Body of pancreas (tissue), 4 donors: ENCODE results near the gene GPRIN3. TPM values are rescaled to one million over a fixed set of nuclear protein-coding genes. Genes with fewer than 3 reads are reported as not detected.
A peak's percentile ranks its signal among the peaks of the same experiment; 100 is the strongest.

Experiments used
- ATAC-seq: fragments of 150-250 bp; one replicate; pipeline ENCODE4 v1.9.1; 2016
- DNase-seq, 4 donors: peaks; one replicate each; pipeline ENCODE4 v3.0.0-alpha.2; 2019
- H3K27ac ChIP-seq, 4 donors: fragments of 200-600 bp; sonication (generic); 1 replicate in 3 of 4; 2 replicates in 1 of 4; pipeline versions ENCODE4 v1.5.1 to v1.6.1; 2016 to 2019; ENCODE audit warnings: mild to moderate bottlenecking in 1 of 4, mixed read lengths in 1 of 4, moderate library complexity in 1 of 4
- H3K27me3 ChIP-seq, 2 donors: fragments of 200-600 bp; sonication (generic); one replicate each; pipeline ENCODE4 v1.6.0; 2016; ENCODE audit warnings: mild to moderate bottlenecking in 1 of 2
- H3K36me3 ChIP-seq, 2 donors: fragments of 200-600 bp; sonication (generic); replicated peaks in 1 of 2; 2 replicates each; pipeline ENCODE4 v1.5.1; 2016; ENCODE audit warnings: low read depth in 2 of 2; ENCODE audit not compliant: insufficient read depth in 1 of 2
- H3K4me1 ChIP-seq: fragments of 200-600 bp; sonication (generic); one replicate; pipeline ENCODE4 v1.6.0; 2016
- H3K4me3 ChIP-seq, 2 donors: fragments of 200-600 bp; sonication (generic); 1 replicate in 1 of 2; 2 replicates in 1 of 2; pipeline ENCODE4 v1.5.1; 2016 to 2019
- H3K9me3 ChIP-seq, 3 donors: fragments of 200-600 bp; sonication (generic); 1 replicate in 2 of 3; 2 replicates in 1 of 3; pipeline ENCODE4 v1.5.1; 2016
- CTCF ChIP-seq, 7 experiments: fragments of 450-650 bp in 4 of 7; fragments of 200-600 bp in 3 of 7; sonication (generic) in 3 of 7; IDR thresholded peaks; one replicate each; pipeline ENCODE4 v1.5.1; 2016 to 2019; ENCODE audit warnings: antibody characterized with exemption in 7 of 7
- POLR2A ChIP-seq, 3 donors: fragments of 450-650 bp; IDR thresholded peaks; one replicate each; pipeline ENCODE4 v1.6.1; 2016; ENCODE audit warnings: antibody characterized with exemption in 3 of 3, mild to moderate bottlenecking in 2 of 3
- WGBS, 2 donors: methylation state at CpG; one replicate each; pipeline ENCODE4 v1.1.5; 2017; 5-methylcytosine and 5-hydroxymethylcytosine counted together
- intact Hi-C: fragments of 100-400 bp; cut with DNase I; formaldehyde crosslinking; loops from one replicate; pipeline ENCODE4 v1.15.1; 2023
- total RNA-seq, 2 donors: library from RNA; depleted of rRNA; stranded (reverse); fragments of >200 nt; gene quantifications; one replicate each; pipeline ENCODE4 v1.1.0, GENCODE V29; 2016

Gene GPRIN3
- 1 to 10 TPM; 5.3 to 9.3 TPM for total RNA-seq

GRCh38 chr4:89307446-89308160 is at the start of gene GPRIN3:
TSS of gene GPRIN3 (minus strand) at chr4:89307800. CDS start at chr4:89250110, 57,690 bp downstream.
- Histone ChIP-seq H3K27ac (peak within 1 kb of the TSS; percentile 64 to 84 (median 78)), H3K36me3 (no peaks in the 10 kb centered on the region), H3K27me3 (no peaks in the 10 kb centered on the region), H3K4me1 (peaks cover 38% of the 10 kb centered on the region), H3K9me3 (no peaks in the 10 kb centered on the region), H3K4me3 (peak within 1 kb of the TSS; percentile 57 to 74)
- intact Hi-C loops: no loop called here
- DNase-seq (peak; percentile 60 to 76 (median 64)), ATAC-seq (peak; percentile 78)
- WGBS, 2 donors: 0% methylated on average over 21 to 67 of the region's 67 CpGs
- TF ChIP-seq POLR2A (IDR thresholded peaks at IDR 0.05) (peak; percentile 41 to 64 (median 60)), CTCF (IDR thresholded peaks at IDR 0.05) (peak in 2 of 7 experiments; percentile 39 to 47)

GRCh38 chr4:89357340-89357739 is 49.7 kb upstream of the GPRIN3 start:
- H3K36me3 ChIP-seq: no peaks in the 10 kb centered on the region
- ATAC-seq (no peak), DNase-seq (no peak)
- WGBS, 2 donors: 91 to 98% methylated on average over 3 of the region's 3 CpGs
- H3K4me1 ChIP-seq: peaks cover 9% of the 10 kb centered on the region
- H3K9me3 ChIP-seq: no peaks in the 10 kb centered on the region
- H3K27me3 ChIP-seq: no peaks in the 10 kb centered on the region
- no peak overlapping the region for H3K4me3 ChIP-seq
- no peak overlapping the region for H3K27ac ChIP-seq
- intact Hi-C loops: no loop called here
- no peak for TF ChIP-seq POLR2A (IDR thresholded peaks at IDR 0.05)

GRCh38 chr4:89356086-89356485 is 48.5 kb upstream of the GPRIN3 start:
- Histone ChIP-seq H3K4me3 (no peak overlapping the region), H3K27me3 (no peaks in the 10 kb centered on the region), H3K36me3 (no peaks in the 10 kb centered on the region), H3K27ac (no peak overlapping the region), H3K9me3 (no peaks in the 10 kb centered on the region), H3K4me1 (peaks cover 9% of the 10 kb centered on the region)
- DNase-seq (no peak), ATAC-seq (no peak)
- no peak for TF ChIP-seq POLR2A (IDR thresholded peaks at IDR 0.05)
- no peak for TF ChIP-seq CTCF (IDR thresholded peaks at IDR 0.05)
- intact Hi-C loops: no loop called here
- WGBS, 2 donors: 20 to 29% methylated on average over 1 of the region's 1 CpG

GRCh38 chr4:89353514-89353913 is 45.9 kb upstream of the GPRIN3 start:
- no peaks in the 10 kb centered on the region for H3K36me3 ChIP-seq
- H3K4me1 ChIP-seq: peaks cover 9% of the 10 kb centered on the region
- 94% methylated on average over 3 of the region's 3 CpGs for whole genome bisulfite sequencing, 2 donors
- no peak overlapping the region for H3K27ac ChIP-seq
- H3K4me3 ChIP-seq: no peak overlapping the region
- DNase-seq: no peak
- H3K27me3 ChIP-seq: no peaks in the 10 kb centered on the region
- no peaks in the 10 kb centered on the region for H3K9me3 ChIP-seq
- TF ChIP-seq CTCF (IDR thresholded peaks at IDR 0.05) (no peak), POLR2A (IDR thresholded peaks at IDR 0.05) (no peak)
- no peak for ATAC-seq
- intact Hi-C loops: no loop called here

- Histone ChIP-seq H3K27me3 (no peaks in the 10 kb centered on the region), H3K36me3 (no peaks in the 10 kb centered on the region), H3K9me3 (no peaks in the 10 kb centered on the region), H3K4me1 (peaks cover 9% of the 10 kb centered on the region), H3K4me3 (no peak overlapping the region), H3K27ac (no peak overlapping the region)
- 68 to 74% methylated on average over 1 of the region's 1 CpG for WGBS, 2 donors
- TF ChIP-seq CTCF (IDR thresholded peaks at IDR 0.05): no peak
- TF ChIP-seq POLR2A (IDR thresholded peaks at IDR 0.05): no peak
- DNase-seq (no peak), ATAC-seq (no peak)
- intact Hi-C loops: no loop called here
These were observed 44.9 kb upstream of the GPRIN3 start for GRCh38 chr4:89352541-89352940.
